ENCODE measurements around the gene KCNC1.

Gene KCNC1

GRCh38 chr11:17771841-17772401, 37.3 kb downstream of the KCNC1 start:
- Histone ChIP-seq H3K27me3 (replicated peaks; ENCODE audit: control insufficient read depth, insufficient read depth, low read length) (peaks cover 4% of the 10 kb centered on the region), H3K36me3 (ENCODE audit: control insufficient read depth, insufficient read depth, low read length, severe bottlenecking) (no peaks in the 10 kb centered on the region), H3K4me1 (ENCODE audit: control insufficient read depth, insufficient read depth, low read length) (no peaks in the 10 kb centered on the region), H3K4me3 (ENCODE audit: low read length) (no peak overlapping the region), H3K9ac (ENCODE audit: low read length) (no peak overlapping the region), H3K9me3 (ENCODE audit: control insufficient read depth, low read length) (no peaks in the 10 kb centered on the region)
- no peak for DNase-seq (ENCODE audit: low read depth)

GRCh38 chr11:17772704-17773600, 38.4 kb downstream of the KCNC1 start:
- Histone ChIP-seq H3K9me3 (ENCODE audit: control insufficient read depth, low read length) (no peaks in the 10 kb centered on the region), H3K9ac (ENCODE audit: low read length) (no peak overlapping the region), H3K36me3 (ENCODE audit: control insufficient read depth, insufficient read depth, low read length, severe bottlenecking) (no peaks in the 10 kb centered on the region), H3K4me3 (ENCODE audit: low read length) (no peak overlapping the region), H3K27me3 (replicated peaks; ENCODE audit: control insufficient read depth, insufficient read depth, low read length) (peaks cover 4% of the 10 kb centered on the region), H3K4me1 (ENCODE audit: control insufficient read depth, insufficient read depth, low read length) (no peaks in the 10 kb centered on the region)
- DNase-seq (ENCODE audit: low read depth): no peak

- no peak for DNase-seq (ENCODE audit: low read depth)
- no peaks in the 10 kb centered on the region for H3K4me1 ChIP-seq (ENCODE audit: control insufficient read depth, insufficient read depth, low read length)
Measured at GRCh38 chr11:17773674-17774073, 39.1 kb downstream of the KCNC1 start.

GRCh38 chr11:17774232-17775034, 39.9 kb downstream of the KCNC1 start:
- H3K4me3 ChIP-seq (ENCODE audit: low read length): no peak overlapping the region
- no peak overlapping the region for H3K9ac ChIP-seq (ENCODE audit: low read length)
- H3K27me3 ChIP-seq (replicated peaks; ENCODE audit: control insufficient read depth, insufficient read depth, low read length): peaks cover 4% of the 10 kb centered on the region
- no peaks in the 10 kb centered on the region for H3K36me3 ChIP-seq (ENCODE audit: control insufficient read depth, insufficient read depth, low read length, severe bottlenecking)
- no peaks in the 10 kb centered on the region for H3K4me1 ChIP-seq (ENCODE audit: control insufficient read depth, insufficient read depth, low read length)
- DNase-seq (ENCODE audit: low read depth): no peak
- no peaks in the 10 kb centered on the region for H3K9me3 ChIP-seq (ENCODE audit: control insufficient read depth, low read length)

More at GRCh38 chr11:17773674-17774073, 39.1 kb downstream of the KCNC1 start:
- Histone ChIP-seq H3K36me3 (ENCODE audit: control insufficient read depth, insufficient read depth, low read length, severe bottlenecking) (no peaks in the 10 kb centered on the region), H3K4me3 (ENCODE audit: low read length) (no peak overlapping the region), H3K27me3 (replicated peaks; ENCODE audit: control insufficient read depth, insufficient read depth, low read length) (peaks cover 4% of the 10 kb centered on the region), H3K9me3 (ENCODE audit: control insufficient read depth, low read length) (no peaks in the 10 kb centered on the region), H3K9ac (ENCODE audit: low read length) (no peak overlapping the region)

GRCh38 chr11:17775035-17775348, 40.4 kb downstream of the KCNC1 start:
- Histone ChIP-seq H3K9me3 (ENCODE audit: control insufficient read depth, low read length) (no peaks in the 10 kb centered on the region), H3K36me3 (ENCODE audit: control insufficient read depth, insufficient read depth, low read length, severe bottlenecking) (no peaks in the 10 kb centered on the region), H3K4me1 (ENCODE audit: control insufficient read depth, insufficient read depth, low read length) (no peaks in the 10 kb centered on the region), H3K4me3 (ENCODE audit: low read length) (no peak overlapping the region), H3K27me3 (replicated peaks; ENCODE audit: control insufficient read depth, insufficient read depth, low read length) (peaks cover under 1% of the 10 kb centered on the region), H3K9ac (ENCODE audit: low read length) (no peak overlapping the region)
- no peak for DNase-seq (ENCODE audit: low read depth)

- peaks cover 4% of the 10 kb centered on the region for H3K27me3 ChIP-seq (replicated peaks; ENCODE audit: control insufficient read depth, insufficient read depth, low read length)
- no peaks in the 10 kb centered on the region for H3K9me3 ChIP-seq (ENCODE audit: control insufficient read depth, low read length)
- H3K4me1 ChIP-seq (ENCODE audit: control insufficient read depth, insufficient read depth, low read length): no peaks in the 10 kb centered on the region
- DNase-seq (ENCODE audit: low read depth): no peak
- no peaks in the 10 kb centered on the region for H3K36me3 ChIP-seq (ENCODE audit: control insufficient read depth, insufficient read depth, low read length, severe bottlenecking)
- H3K9ac ChIP-seq (ENCODE audit: low read length): no peak overlapping the region
- no peak overlapping the region for H3K4me3 ChIP-seq (ENCODE audit: low read length)
Measured at GRCh38 chr11:17775507-17776211, 41.1 kb downstream of the KCNC1 start.

GRCh38 chr11:17776212-17776875, 41.8 kb downstream of the KCNC1 start:
- Histone ChIP-seq H3K36me3 (ENCODE audit: control insufficient read depth, insufficient read depth, low read length, severe bottlenecking) (no peaks in the 10 kb centered on the region), H3K9ac (ENCODE audit: low read length) (no peak overlapping the region), H3K9me3 (ENCODE audit: control insufficient read depth, low read length) (no peaks in the 10 kb centered on the region), H3K27me3 (replicated peaks; ENCODE audit: control insufficient read depth, insufficient read depth, low read length) (peaks cover 8% of the 10 kb centered on the region), H3K4me3 (ENCODE audit: low read length) (no peak overlapping the region), H3K4me1 (ENCODE audit: control insufficient read depth, insufficient read depth, low read length) (no peaks in the 10 kb centered on the region)
- no peak for DNase-seq (ENCODE audit: low read depth)

- Histone ChIP-seq H3K36me3 (ENCODE audit: control insufficient read depth, insufficient read depth, low read length, severe bottlenecking) (no peaks in the 10 kb centered on the region), H3K27me3 (replicated peaks; ENCODE audit: control insufficient read depth, insufficient read depth, low read length) (peaks cover 11% of the 10 kb centered on the region), H3K9ac (ENCODE audit: low read length) (no peak overlapping the region), H3K4me1 (ENCODE audit: control insufficient read depth, insufficient read depth, low read length) (no peaks in the 10 kb centered on the region), H3K4me3 (ENCODE audit: low read length) (no peak overlapping the region), H3K9me3 (ENCODE audit: control insufficient read depth, low read length) (no peaks in the 10 kb centered on the region)
- no peak for DNase-seq (ENCODE audit: low read depth)
Measured at GRCh38 chr11:17777086-17777737, 42.6 kb downstream of the KCNC1 start.

GRCh38 chr11:17777738-17778091, 43.1 kb downstream of the KCNC1 start:
- no peaks in the 10 kb centered on the region for H3K9me3 ChIP-seq (ENCODE audit: control insufficient read depth, low read length)
- H3K27me3 ChIP-seq (replicated peaks; ENCODE audit: control insufficient read depth, insufficient read depth, low read length): peaks cover 13% of the 10 kb centered on the region
- no peak overlapping the region for H3K9ac ChIP-seq (ENCODE audit: low read length)
- H3K4me3 ChIP-seq (ENCODE audit: low read length): no peak overlapping the region
- H3K4me1 ChIP-seq (ENCODE audit: control insufficient read depth, insufficient read depth, low read length): no peaks in the 10 kb centered on the region
- H3K36me3 ChIP-seq (ENCODE audit: control insufficient read depth, insufficient read depth, low read length, severe bottlenecking): no peaks in the 10 kb centered on the region
- DNase-seq (ENCODE audit: low read depth): no peak

- DNase-seq (ENCODE audit: low read depth): no peak
- H3K9me3 ChIP-seq (ENCODE audit: control insufficient read depth, low read length): no peaks in the 10 kb centered on the region
- no peak overlapping the region for H3K4me3 ChIP-seq (ENCODE audit: low read length)
- H3K9ac ChIP-seq (ENCODE audit: low read length): no peak overlapping the region
- no peaks in the 10 kb centered on the region for H3K36me3 ChIP-seq (ENCODE audit: control insufficient read depth, insufficient read depth, low read length, severe bottlenecking)
- H3K27me3 ChIP-seq (replicated peaks; ENCODE audit: control insufficient read depth, insufficient read depth, low read length): peaks cover 14% of the 10 kb centered on the region
- no peaks in the 10 kb centered on the region for H3K4me1 ChIP-seq (ENCODE audit: control insufficient read depth, insufficient read depth, low read length)
Measured at GRCh38 chr11:17778352-17778751, 43.8 kb downstream of the KCNC1 start.
